Activated CD8-positive, alpha-beta memory T cell treated with anti-CD3 and anti-CD28 coated beads, Interleukin-2, amount 50 U/mL, for 1 hour (primary cell): Measurements from ENCODE around the gene SLC16A6.
"Not testable (repeated sequence)": the region's sequence is repeated elsewhere in the genome, so short reads cannot be mapped to it uniquely, and the experiment has no call there.

ENCODE experiments used
- DNase-seq: peaks from one replicate; pipeline ENCODE4 v3.0.0-alpha.2; 2020; ENCODE audit errors: extremely low read depth

SLC16A6 gene, protein sequence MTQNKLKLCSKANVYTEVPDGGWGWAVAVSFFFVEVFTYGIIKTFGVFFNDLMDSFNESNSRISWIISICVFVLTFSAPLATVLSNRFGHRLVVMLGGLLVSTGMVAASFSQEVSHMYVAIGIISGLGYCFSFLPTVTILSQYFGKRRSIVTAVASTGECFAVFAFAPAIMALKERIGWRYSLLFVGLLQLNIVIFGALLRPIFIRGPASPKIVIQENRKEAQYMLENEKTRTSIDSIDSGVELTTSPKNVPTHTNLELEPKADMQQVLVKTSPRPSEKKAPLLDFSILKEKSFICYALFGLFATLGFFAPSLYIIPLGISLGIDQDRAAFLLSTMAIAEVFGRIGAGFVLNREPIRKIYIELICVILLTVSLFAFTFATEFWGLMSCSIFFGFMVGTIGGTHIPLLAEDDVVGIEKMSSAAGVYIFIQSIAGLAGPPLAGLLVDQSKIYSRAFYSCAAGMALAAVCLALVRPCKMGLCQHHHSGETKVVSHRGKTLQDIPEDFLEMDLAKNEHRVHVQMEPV

DNA sequence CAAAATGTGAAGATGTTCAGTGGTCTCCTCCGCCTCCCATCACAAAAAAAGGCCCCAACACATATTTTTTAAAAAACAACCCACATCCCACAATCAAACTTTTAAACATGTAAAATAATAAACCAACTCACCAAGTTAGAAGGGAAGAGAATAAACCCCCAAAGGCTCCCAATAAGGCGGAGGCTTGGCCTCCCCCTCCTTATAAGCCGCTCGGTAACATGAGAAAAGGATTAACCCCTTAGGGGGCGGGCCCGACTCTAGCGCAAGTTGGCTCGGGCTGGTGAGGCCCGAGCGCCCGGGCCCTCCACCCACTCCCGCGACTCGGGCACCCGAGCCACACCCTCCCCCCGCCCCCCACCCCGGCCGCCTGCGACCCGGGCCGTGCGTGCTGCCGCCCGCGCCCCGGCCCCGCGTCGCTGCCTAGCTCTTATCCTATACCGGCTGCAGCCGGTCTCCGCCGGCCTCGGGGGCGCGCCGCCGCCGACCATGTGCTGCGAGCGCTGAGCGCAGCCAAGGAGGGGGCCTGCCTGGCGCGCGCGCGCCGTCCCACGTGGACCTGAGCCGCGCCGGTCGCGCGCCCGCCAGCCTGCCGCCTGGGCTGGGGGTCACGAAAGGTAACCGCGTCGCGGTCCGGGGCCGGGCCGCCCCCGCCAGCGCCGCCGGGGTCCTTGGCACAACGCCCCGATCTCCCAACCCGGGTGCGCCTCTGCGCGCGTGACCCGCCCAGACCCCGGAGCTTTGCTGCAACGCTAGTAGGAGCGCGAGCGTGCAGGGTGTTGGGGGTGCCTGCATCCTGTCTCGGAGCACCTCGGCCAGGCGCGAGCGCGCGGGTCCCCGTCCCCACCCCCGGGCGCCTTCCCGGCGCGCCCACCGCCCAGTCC is at the start of gene SLC16A6, which contains the start of gene ARSG:
Gene SLC16A6 (minus strand): TSS at position 173 of the 881 bp plus-strand sequence. CDS start 12,807 bp downstream, outside the sequence.
Gene ARSG (plus strand): TSS at position 541 of the 881 bp plus-strand sequence. CDS start 15,999 bp downstream, outside the sequence.
- peak; percentile 28 for DNase-seq

- DNase-seq, result no peak
Observed at GRCh38 chr17:68334393-68334792, 43.5 kb upstream of the SLC16A6 start.

GRCh38 chr17:68331932-68332331 is 41.0 kb upstream of the SLC16A6 start:
- not testable (repeated sequence) for DNase-seq

- no peak for DNase-seq
Observed at GRCh38 chr17:68329331-68329730, 38.4 kb upstream of the SLC16A6 start.

- no peak for DNase-seq
Observed at GRCh38 chr17:68328676-68329075, 37.7 kb upstream of the SLC16A6 start.

- no peak for DNase-seq
Observed at GRCh38 chr17:68327823-68328557, 37.1 kb upstream of the SLC16A6 start.

GRCh38 chr17:68326681-68327080 is 35.8 kb upstream of the SLC16A6 start:
- no peak for DNase-seq

DNA sequence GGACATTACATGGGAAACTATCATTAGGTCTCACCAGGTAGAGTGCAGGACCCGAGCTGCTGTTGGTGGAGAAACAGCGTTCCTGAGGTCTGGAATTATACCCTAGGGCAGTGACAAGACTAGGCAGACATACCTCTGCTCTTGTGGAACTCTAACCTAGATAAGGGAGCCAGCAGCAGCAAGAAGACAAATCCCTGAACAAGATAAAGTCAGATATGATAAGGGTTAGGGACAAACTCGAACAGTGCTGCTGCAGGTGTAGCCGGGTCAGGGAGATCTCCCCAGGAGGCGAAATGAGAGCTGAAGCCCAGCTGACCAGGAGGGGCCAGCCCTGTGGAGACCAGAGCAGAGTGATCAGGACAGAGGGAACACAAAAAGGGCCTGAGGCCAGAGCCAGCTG is 35.0 kb upstream of the SLC16A6 start:
- DNase-seq, result no peak

- no peak for DNase-seq
Observed at GRCh38 chr17:68324654-68325336, 33.9 kb upstream of the SLC16A6 start.

GRCh38 chr17:68324114-68324513 is 33.2 kb upstream of the SLC16A6 start:
- DNase-seq, result no peak

- DNase-seq, result no peak
Observed at GRCh38 chr17:68322630-68323029, 31.7 kb upstream of the SLC16A6 start.

GRCh38 chr17:68321556-68321954 is 30.6 kb upstream of the SLC16A6 start:
- DNase-seq, result no peak

GRCh38 chr17:68320943-68321555 is 30.1 kb upstream of the SLC16A6 start:
- no peak for DNase-seq

DNA sequence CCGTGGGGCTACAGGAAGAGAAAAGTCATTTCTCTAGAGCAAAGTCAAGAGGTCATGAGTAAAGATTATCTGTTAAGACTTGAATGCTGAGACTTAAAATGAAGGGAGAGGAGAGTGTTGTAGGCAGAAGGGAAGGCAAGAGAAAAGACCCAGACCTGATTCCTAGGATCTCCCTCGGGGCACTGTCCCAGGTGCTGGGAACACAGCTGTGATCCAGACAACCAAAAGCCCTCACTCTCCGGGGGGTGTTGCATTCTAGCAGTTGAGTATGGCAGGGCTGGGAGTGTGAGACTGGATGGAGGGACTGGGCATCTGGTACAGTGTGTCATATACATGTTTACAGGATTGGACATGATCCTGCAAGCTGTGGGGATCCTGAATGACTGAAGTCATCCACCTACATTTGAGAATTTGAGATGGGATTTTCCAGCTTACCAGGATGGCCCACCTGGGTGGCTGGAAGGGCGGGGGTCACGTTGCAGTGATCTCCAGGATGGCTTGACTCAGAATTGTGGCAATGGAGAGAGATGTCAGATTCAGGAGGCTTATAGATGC is 29.5 kb upstream of the SLC16A6 start:
- DNase-seq, result no peak

DNA sequence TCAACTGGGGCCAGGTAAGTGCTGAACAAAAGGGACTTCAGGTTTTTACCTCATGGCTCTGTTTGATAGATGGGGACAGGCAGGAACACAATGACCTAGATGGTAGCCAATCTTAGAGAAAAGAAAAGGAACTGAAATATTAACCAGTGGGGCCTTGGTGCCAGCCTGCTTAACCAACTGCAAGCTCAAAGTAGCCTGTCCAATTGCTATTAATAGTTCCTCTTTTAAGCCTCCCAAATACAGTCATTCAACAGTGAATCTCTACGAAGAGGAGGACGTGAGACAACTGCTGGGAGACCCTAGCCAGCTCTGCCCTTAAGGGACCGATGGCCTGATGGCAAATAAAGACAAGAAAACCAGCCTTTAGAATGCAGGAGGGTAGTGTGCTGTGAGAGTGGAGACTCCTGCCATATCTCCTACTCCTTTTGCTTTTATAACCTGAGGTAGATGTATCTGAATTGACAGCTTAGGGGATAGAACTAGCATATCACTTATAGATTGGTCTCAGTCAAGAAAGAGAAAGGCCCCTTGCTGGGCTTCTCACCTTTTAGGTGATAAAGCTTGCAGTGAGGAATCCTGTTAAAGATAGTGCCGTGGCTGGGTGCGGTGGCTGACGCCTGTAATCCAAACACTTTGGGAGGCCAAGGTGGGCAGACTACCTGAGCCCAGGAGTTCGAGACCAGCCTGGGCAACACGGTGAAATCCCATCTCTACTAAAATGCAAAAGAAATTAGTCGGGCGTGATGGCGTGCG is 28.7 kb upstream of the SLC16A6 start:
- DNase-seq, result no peak

- DNase-seq, result no peak
Observed at GRCh38 chr17:68318103-68318991, 27.4 kb upstream of the SLC16A6 start.

DNA sequence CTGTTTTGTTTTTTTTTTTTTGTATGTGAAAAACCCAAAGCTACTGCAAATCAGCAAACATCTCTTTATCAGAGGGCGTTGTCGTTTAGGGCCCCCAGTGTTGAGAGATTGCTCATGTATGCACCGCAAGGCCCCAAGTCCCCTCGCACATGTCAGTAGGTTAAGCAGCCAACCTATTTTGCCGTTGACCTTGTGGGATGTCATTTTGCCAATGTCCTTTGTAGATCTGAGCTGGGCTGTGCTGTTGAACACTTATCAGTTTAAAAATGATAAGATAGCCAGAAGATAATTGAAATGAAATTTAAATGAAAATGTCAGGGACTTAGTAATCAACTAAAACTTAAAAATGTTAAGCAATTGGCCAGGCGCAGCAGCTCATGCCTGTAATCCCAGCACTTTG is 26.5 kb upstream of the SLC16A6 start:
- DNase-seq, result no peak

GRCh38 chr17:68315930-68316329 is 25.0 kb upstream of the SLC16A6 start:
- no peak for DNase-seq
